Stimulated activated naive CD8-positive, alpha-beta T cell treated with anti-CD3 and anti-CD28 coated beads, Interleukin-15, amount 100 ng/mL, for 72 hours (primary cell): ENCODE data around the gene NAV3.
A peak's percentile ranks its signal among the peaks of the same experiment; 100 is the strongest.

Experiments
- ATAC-seq: fragments of 150-1000 bp; cut with Tn5 transposase; 2 replicates; pipeline ENCODE4 v1.10.0; 2021; ENCODE audit warnings: mild to moderate bottlenecking, moderate library complexity
- DNase-seq, 2 donors: peaks; one replicate each; pipeline ENCODE4 v3.0.0; 2021 to 2022
- H3K27ac Mint-ChIP-seq, 2 donors: one replicate each; pipeline ENCODE4 v1.8.0; 2022; ENCODE audit warnings: mild to moderate bottlenecking in 2 of 2, mixed read lengths in 2 of 2, moderate library complexity in 2 of 2
- H3K27me3 Mint-ChIP-seq: one replicate; pipeline ENCODE4 v1.8.0; 2022; ENCODE audit warnings: mixed read lengths
- H3K4me1 Mint-ChIP-seq: one replicate; pipeline ENCODE4 v1.8.0; 2022; ENCODE audit warnings: mild to moderate bottlenecking, mixed read lengths
- H3K4me3 Mint-ChIP-seq, 2 donors: one replicate each; pipeline ENCODE4 v1.8.0; 2022; ENCODE audit warnings: mild to moderate bottlenecking in 2 of 2, mixed read lengths in 2 of 2, moderate library complexity in 1 of 2
- H3K9me3 Mint-ChIP-seq, 2 donors: one replicate each; pipeline ENCODE4 v1.8.0; 2022; ENCODE audit warnings: mixed read lengths in 2 of 2

The NAV3 gene

GRCh38 chr12:77979597-77980250 is 149.0 kb downstream of the NAV3 start:
- no peaks in the 10 kb centered on the region for H3K27me3 Mint-ChIP-seq
- no peaks in the 10 kb centered on the region for H3K4me1 Mint-ChIP-seq
- DNase-seq (no peak), ATAC-seq (no peak)
- H3K9me3 Mint-ChIP-seq = peaks cover 7 to 16% of the 10 kb centered on the region in 2 donors
- H3K4me3 Mint-ChIP-seq = no peak overlapping the region
- H3K27ac Mint-ChIP-seq = no peak overlapping the region

DNA sequence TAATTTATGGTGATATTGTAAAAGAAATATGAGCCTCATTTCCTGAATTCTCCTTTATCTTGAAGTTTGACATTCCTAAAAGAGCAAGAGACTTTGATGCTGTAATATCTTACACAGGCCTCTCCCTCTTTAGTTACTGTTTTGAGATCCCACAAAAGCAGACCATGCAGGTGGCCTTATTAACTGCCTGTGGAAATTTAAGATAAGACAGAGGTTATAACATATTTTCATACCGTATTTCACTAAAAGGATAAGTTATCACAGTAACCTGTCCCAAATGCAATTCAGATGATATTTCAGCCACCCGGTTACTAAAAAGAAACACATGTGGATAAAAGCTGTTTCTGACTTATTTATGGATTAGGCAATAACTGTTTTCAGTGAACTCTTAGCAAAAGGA is 150.1 kb downstream of the NAV3 start:
- no peak for DNase-seq
- no peak for ATAC-seq
- no peak overlapping the region for H3K27ac Mint-ChIP-seq

DNA sequence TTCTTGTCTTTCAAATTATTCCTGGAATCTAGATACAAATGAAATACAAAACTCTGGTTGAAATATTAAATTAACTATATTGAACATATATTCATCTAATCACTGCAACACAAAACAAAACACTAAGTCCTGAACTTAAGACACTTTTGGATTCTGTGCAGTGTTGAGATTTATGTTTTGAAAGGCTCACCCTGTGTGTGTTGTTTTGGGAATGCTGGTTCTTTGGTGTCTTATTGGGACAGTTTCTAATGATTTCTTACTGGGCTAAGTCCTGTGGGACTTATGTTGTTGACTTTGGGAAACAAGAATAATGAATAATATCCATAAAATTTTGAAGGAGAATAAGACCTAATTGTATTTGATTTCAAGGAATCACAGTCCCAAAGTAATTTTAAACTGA is 153.2 kb downstream of the NAV3 start:
- Mint-ChIP-seq H3K4me1 (no peaks in the 10 kb centered on the region), H3K4me3 (no peak overlapping the region), H3K27ac (no peak overlapping the region), H3K27me3 (no peaks in the 10 kb centered on the region), H3K9me3 (peaks cover 4 to 7% of the 10 kb centered on the region in 2 donors)
- DNase-seq (no peak), ATAC-seq (no peak)

More for the DNA sequence above, 150.1 kb downstream of the NAV3 start:
- no peaks in the 10 kb centered on the region for H3K4me1 Mint-ChIP-seq
- no peaks in the 10 kb centered on the region for H3K27me3 Mint-ChIP-seq
- no peak overlapping the region for H3K4me3 Mint-ChIP-seq
- H3K9me3 Mint-ChIP-seq = peaks cover 7 to 12% of the 10 kb centered on the region in 2 donors

DNA sequence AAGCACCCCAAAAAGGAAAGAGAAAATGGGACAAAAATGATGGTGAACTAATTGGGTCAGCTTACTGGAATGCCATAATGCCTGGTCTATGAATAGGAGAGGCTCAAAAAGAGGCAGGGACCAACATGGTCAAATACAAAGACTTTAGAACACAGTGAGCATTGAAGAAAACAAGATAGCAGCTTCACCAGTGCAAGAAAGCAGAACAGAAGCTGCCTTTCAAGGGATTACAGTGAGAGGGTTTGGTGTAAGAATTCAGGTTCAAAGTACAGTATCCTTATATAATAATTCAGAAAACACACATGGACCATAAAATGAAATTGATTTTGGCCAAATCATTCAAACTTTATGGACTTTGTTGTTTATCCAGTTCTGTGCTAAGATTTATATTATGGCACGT is 162.1 kb downstream of the NAV3 start:
- Mint-ChIP-seq H3K4me1 (no peaks in the 10 kb centered on the region), H3K27me3 (no peaks in the 10 kb centered on the region), H3K27ac (no peak overlapping the region), H3K9me3 (no peaks in the 10 kb centered on the region), H3K4me3 (no peak overlapping the region)
- ATAC-seq (no peak), DNase-seq (no peak)

- DNase-seq (no peak), ATAC-seq (no peak)
- Mint-ChIP-seq H3K4me3 (no peak overlapping the region), H3K27me3 (no peaks in the 10 kb centered on the region), H3K27ac (no peak overlapping the region), H3K9me3 (no peaks in the 10 kb centered on the region), H3K4me1 (no peaks in the 10 kb centered on the region)
These were observed 163.0 kb downstream of the NAV3 start for GRCh38 chr12:77993658-77994057.

GRCh38 chr12:77995436-77996167 is 164.9 kb downstream of the NAV3 start:
- ATAC-seq (peak; percentile 74), DNase-seq (no peak)
- Mint-ChIP-seq H3K27ac (no peak overlapping the region), H3K9me3 (no peaks in the 10 kb centered on the region), H3K4me1 (no peaks in the 10 kb centered on the region), H3K4me3 (no peak overlapping the region), H3K27me3 (no peaks in the 10 kb centered on the region)

DNA sequence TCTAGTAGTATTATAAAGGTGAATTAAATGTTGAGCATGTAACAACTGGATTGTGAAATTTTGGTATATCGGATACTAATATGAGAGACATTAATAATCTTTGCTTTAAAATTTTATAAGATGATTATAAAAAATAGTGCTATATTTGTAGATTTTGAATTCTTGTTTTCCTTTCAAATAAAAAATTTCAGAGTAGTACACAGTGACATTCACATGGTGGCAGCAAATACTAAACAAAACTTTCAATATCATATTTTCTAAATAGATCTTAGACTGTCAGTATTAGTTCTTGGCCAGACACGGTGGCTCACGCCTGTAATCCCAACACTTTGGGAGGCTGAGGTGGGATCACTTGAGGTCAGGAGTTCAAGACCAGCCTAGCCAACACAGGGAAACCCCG is 166.0 kb downstream of the NAV3 start:
- no peaks in the 10 kb centered on the region for H3K9me3 Mint-ChIP-seq

GRCh38 chr12:77998236-77998786 is 167.6 kb downstream of the NAV3 start:
- DNase-seq (no peak), ATAC-seq (no peak)
- Mint-ChIP-seq H3K4me3 (no peak overlapping the region), H3K4me1 (no peaks in the 10 kb centered on the region), H3K27me3 (no peaks in the 10 kb centered on the region), H3K27ac (no peak overlapping the region), H3K9me3 (no peaks in the 10 kb centered on the region)

More for the DNA sequence above, 166.0 kb downstream of the NAV3 start:
- Mint-ChIP-seq H3K4me1 (no peaks in the 10 kb centered on the region), H3K27ac (no peak overlapping the region), H3K4me3 (no peak overlapping the region), H3K27me3 (no peaks in the 10 kb centered on the region)
- DNase-seq = no peak
- no peak for ATAC-seq

GRCh38 chr12:77999074-77999715 is 168.5 kb downstream of the NAV3 start:
- DNase-seq (no peak), ATAC-seq (no peak)
- Mint-ChIP-seq H3K9me3 (peaks cover 0 to 3% of the 10 kb centered on the region in 2 donors), H3K27me3 (no peaks in the 10 kb centered on the region), H3K4me3 (no peak overlapping the region), H3K27ac (no peak overlapping the region), H3K4me1 (no peaks in the 10 kb centered on the region)

GRCh38 chr12:78002878-78003277 is 172.2 kb downstream of the NAV3 start:
- no peak for DNase-seq
- no peaks in the 10 kb centered on the region for H3K4me1 Mint-ChIP-seq
- peaks cover 0 to 4% of the 10 kb centered on the region in 2 donors for H3K9me3 Mint-ChIP-seq
- no peak for ATAC-seq
- H3K27me3 Mint-ChIP-seq = no peaks in the 10 kb centered on the region
- H3K27ac Mint-ChIP-seq = no peak overlapping the region
- no peak overlapping the region for H3K4me3 Mint-ChIP-seq

DNA sequence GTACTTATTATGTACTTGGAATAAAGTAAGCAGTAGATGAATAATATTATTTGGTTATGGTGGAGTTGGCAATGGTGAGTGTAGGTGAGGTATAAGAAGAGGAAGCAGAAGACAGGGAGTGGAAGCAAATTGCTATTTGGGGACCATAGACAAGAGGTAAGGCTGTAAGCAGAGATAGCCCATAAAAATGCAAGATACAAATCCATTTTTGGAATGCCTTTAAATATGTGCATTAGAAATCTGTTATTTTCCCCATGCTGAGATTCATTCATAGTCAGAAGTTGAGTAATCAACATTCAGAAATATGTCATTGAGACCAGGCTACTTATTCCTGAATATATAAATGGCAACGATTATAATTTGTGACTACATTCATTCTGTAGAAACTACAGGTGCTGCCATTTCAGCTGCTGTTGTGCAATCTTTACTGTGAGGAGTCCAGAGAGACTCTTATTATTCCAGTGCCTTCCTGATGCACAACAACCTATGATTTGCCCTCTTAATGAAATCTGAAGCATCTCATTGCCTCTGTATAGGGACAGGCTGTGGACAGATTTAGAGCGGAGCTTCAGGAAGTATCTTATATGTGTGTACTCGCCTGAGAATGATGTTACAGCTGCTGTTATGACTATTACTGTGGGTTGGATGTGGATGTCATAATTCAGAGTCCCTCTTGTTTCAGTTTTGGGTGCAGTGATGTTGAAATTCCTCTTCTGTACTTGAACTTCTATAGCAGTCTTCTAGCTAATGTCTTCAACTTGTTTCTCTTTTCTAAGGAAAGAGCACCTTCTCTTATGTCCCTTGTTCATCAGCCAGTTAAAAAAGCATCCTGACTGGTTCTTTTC is 173.8 kb downstream of the NAV3 start:
- no peak for DNase-seq
- H3K27me3 Mint-ChIP-seq = no peaks in the 10 kb centered on the region
- peaks cover 0 to 4% of the 10 kb centered on the region in 2 donors for H3K9me3 Mint-ChIP-seq
- no peak for ATAC-seq
- H3K4me3 Mint-ChIP-seq = no peak overlapping the region
- H3K27ac Mint-ChIP-seq = no peak overlapping the region
- H3K4me1 Mint-ChIP-seq = no peaks in the 10 kb centered on the region

GRCh38 chr12:78005094-78005492 is 174.4 kb downstream of the NAV3 start:
- ATAC-seq (no peak), DNase-seq (no peak)
- Mint-ChIP-seq H3K27me3 (no peaks in the 10 kb centered on the region), H3K4me3 (no peak overlapping the region), H3K4me1 (no peaks in the 10 kb centered on the region), H3K27ac (no peak overlapping the region), H3K9me3 (peaks cover 0 to 4% of the 10 kb centered on the region in 2 donors)

DNA sequence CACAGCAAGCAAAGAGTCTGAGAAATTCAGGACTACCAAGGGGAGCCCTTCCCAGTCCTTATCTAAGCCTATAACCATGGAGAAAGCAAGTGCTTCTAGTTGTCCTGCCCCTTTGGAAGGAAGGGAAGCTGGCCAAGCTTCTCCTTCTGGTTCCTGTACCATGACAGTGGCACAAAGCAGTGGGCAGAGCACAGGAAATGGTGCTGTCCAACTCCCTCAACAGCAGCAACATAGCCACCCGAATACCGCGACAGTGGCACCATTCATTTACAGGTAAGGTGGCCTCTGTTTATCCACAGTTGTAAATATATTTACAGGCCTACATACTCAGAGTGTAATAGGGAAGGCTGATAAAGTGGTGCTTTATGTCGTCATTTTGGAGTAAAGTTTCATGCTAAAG is 176.5 kb downstream of the NAV3 start:
- no peak overlapping the region for H3K4me3 Mint-ChIP-seq
- ATAC-seq (no peak), DNase-seq (no peak)
- H3K27me3 Mint-ChIP-seq = no peaks in the 10 kb centered on the region
- no peak overlapping the region for H3K27ac Mint-ChIP-seq
- peaks cover 0 to 4% of the 10 kb centered on the region in 2 donors for H3K9me3 Mint-ChIP-seq
- H3K4me1 Mint-ChIP-seq = no peaks in the 10 kb centered on the region

DNA sequence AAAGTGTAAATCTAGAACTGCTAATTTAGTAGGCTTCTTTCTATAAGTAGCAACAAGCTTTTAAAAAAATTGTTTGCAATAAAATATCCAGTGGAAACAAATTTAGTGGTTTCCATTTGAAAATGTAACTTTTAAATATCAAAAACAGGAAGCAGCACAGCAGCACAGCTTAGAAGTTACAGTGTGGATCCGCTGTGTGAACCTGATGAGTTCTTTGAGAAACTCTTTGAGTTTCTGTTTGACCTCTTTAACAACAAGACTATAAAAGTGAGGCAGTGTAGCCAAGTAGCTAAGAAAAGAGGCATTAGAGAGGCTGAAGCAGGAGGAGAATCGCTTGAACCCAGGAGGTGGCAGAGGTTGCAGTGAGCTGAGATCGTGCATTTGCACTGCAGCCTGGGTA is 178.3 kb downstream of the NAV3 start:
- no peak for ATAC-seq
- Mint-ChIP-seq H3K4me1 (no peaks in the 10 kb centered on the region), H3K9me3 (peaks cover 0 to 3% of the 10 kb centered on the region in 2 donors), H3K27me3 (no peaks in the 10 kb centered on the region), H3K27ac (no peak overlapping the region), H3K4me3 (no peak overlapping the region)
- no peak for DNase-seq

DNA sequence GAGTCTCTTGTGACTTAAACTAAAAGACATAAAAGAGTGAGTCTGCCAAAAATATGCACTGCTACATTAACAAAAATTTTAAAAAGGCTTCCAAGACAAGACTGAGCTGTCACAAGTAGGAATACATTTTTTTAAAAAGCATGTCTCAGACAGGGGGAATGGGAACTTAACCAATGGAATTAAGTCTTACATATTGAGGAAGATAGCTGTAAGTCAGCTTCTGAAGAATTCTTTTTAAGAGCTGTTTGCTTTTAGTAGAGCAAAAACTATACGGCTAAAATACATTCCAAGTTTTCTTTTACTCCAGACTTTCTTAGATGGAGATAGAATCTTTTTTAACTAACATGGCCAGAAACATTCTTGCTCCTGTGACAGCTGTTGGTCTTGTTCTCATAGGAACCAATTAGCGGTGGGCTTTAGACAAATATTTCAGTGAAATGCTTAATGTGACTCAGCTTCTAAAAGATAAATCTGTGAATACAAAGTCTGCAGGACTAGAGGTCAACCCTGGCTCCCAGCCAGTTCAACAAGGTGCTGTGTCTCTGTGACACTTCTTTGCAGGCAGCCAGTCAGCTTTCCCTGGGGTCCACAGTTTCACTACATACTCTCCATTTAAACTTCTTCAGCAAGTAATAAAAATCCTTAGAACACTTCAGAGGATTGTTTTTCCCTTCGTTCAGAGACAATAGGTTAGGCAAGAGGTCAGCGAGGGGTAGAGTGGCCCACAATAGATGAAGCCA is 187.6 kb downstream of the NAV3 start:
- H3K4me1 Mint-ChIP-seq = no peaks in the 10 kb centered on the region
- H3K9me3 Mint-ChIP-seq = peaks cover 4 to 6% of the 10 kb centered on the region in 2 donors
- no peak overlapping the region for H3K27ac Mint-ChIP-seq
- no peaks in the 10 kb centered on the region for H3K27me3 Mint-ChIP-seq
- no peak overlapping the region for H3K4me3 Mint-ChIP-seq
- DNase-seq (no peak), ATAC-seq (no peak)
